ENCODE results near the gene ZNF516.

The ZNF516 gene

GRCh38 chr18:76507830-76508385, 12.9 kb upstream of the ZNF516 start:
- DNase-seq (ENCODE audit: low spot score) = no peak

DNA sequence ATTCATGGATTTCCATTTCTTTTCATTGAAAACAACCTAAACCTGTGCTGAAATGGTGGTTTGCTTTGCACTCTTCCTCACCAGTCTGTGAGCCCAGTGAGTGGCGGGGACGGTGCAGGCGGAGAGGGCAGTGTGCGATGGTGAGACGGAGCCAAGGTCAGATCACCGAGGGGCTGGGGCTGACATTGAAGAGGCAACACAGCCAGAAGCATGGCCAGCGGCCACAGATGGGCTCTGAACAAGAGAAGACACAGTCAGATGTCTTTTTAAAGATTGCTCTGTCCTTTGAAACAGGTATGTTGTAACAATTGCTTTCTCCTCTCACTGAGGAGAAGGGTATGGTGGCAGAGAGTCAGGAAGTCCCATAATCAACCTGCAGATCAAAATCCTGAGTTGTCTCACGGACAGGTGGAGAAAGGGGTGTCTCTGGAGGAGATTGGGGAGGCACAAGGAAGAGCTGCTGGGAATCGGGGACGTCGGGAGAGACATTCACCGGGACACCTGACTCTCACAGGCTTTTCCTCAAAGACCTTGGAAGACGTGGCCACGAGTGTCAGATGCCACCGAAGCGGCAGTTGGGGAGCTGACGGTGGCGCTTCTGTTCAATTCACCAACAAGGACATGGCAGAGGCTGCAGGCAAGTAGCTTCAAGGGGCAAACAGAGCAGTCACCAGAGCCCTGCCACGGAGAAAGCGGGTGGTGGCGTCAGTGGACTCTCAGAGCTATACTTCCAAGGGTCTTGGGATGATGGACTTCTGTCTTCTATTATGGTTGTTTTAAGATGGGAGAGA, 12.1 kb upstream of the ZNF516 start:
- DNase-seq (ENCODE audit: low spot score) = no peak

DNA sequence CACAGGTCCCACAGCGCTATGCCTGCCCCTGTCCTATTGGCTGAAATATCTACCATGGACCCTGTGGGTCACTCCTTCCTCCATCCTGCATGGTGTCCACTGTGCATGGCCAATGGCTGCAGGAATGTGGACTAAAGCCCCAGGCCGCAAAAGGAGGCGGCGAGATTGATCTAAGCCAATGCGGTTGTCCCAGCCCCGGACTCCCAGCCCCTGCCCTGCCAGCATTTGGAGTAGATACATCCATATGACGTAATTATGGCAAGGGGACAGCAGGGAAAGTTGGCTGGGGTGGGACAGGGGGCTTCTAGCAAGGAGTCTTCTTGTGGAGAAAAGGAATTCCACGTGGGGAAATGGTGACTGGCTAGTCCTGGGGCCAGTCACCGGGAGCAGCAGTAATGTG, 11.4 kb upstream of the ZNF516 start:
- no peak for DNase-seq (ENCODE audit: low spot score)

DNA sequence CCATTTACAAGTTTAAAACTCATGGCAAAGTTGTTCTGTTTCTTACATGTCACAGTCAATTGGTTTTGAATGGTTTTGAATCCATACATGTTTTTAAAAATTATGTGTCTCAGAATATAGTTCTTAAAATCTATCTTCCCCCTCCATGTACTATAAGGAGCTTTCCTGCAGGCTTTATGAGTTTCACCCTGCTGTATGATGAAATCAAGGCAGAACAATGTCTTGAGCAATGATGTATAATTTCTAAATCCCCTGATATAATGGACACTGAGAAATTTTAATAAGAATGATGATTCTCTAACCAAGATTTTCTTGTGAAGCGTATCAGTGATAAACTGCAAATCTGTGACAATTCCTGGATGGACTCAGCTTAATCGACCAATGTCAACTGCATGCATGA, 10.6 kb upstream of the ZNF516 start:
- DNase-seq (ENCODE audit: low spot score) = no peak

DNA sequence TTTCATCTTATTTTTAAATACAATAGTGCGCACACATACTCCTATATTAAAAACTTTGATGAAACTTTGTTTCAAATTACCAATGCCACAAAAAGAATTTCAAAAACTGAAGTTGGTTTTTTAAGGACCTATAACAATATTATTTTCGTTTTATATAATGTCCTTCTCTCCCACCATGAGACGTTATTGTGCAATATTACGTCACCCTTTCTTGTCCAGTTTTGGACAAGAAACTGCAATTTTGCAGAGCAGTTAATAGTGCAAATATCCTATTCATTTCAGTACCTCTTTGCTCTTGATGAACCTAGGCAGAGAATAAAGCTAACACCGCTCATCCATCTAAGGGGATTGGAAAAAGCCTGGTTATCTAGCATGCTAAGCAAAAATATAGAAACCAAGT, 9.7 kb upstream of the ZNF516 start:
- no peak for DNase-seq (ENCODE audit: low spot score)

DNA sequence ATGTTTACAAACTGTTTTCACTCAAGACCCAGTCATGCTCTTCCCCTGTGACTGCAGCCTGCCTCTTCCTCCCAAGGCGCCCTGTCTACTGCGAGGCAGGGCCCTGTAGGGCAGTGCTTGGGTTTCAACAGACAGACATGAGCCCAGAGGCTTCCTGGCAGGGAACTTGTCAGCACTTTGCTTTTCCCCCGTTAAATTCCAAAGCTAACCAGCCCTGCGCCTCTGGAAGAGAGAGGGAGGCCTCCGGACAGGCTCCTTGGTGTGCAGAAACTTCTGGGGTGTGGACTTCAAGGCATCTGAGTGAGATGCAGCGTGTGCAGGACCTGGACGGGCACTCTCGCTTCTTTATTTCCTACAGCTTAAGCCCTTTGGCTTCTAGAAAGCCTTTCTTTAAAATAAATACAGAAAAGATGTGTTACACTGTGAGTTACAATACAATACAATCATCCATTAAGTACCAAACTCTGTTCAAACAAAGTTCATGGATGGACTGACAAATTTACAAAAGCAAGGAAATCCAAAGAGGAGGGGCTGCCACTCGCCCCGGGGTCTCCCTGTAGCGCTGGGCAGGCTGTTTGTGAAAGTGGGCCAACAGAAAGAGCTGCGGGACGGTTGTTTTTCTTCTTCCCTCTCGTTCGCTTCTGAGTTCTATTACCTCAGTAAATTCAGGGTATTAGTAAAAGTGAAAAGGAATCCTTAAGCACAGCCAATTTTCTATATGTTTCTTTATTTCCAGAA, 8.8 kb upstream of the ZNF516 start:
- DNase-seq (ENCODE audit: low spot score) = no peak

- DNase-seq (ENCODE audit: low spot score) = no peak
Measured at GRCh38 chr18:76502551-76502950, 7.5 kb upstream of the ZNF516 start.

DNA sequence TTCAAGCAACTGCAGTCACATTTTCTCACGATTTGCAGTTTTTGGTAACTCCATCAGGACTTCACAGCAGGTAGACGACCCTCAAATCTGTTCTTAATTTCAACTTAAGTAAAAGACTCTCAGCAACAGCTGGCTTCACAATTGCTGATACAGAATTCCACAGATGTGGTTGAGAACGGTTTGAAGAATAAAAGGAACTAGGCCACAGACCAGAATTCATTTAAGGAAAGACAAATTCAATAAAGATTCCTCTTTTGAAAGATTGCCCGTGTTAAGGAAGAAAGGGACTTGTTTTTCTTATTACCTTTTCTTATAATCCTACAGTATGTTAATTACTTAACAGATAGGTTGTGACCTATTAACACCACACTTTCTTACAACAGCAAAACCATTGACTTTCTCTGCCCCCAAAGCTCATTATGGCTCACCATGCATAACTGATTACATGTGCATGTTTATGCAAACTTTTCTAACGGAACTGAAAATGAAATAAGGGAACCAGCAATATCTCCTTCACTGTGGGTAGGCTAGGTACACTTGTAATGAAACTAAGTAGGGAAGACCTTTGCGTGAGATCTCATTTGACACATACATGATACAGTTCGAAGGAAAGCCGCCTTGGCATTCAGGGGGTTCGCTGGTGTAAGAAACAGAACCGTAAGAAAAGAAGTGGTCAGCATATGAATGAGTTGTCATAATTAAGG, 4.7 kb upstream of the ZNF516 start:
- DNase-seq (ENCODE audit: low spot score) = no peak

DNA sequence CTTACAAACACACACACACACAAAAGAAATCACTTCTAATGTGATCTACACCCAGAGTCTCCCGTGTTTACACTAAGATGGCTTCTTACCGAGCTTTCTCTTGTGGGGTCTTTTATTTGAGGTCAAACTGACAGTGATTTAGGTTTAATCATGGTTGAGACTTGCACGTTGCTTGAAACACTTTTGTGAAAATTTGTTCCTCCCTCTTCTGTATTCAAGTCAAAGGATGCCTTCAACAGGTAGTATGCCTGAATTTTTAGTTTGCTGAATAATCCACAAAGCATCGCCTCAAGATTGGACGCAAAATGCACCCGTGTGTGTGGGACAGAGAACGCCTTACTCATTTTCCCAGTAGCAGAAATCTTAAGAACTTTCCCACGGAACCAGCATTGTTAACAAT, 4.0 kb upstream of the ZNF516 start:
- DNase-seq (ENCODE audit: low spot score) = no peak

- no peak for DNase-seq (ENCODE audit: low spot score)
Measured at GRCh38 chr18:76498064-76498463, 3.0 kb upstream of the ZNF516 start.

DNA sequence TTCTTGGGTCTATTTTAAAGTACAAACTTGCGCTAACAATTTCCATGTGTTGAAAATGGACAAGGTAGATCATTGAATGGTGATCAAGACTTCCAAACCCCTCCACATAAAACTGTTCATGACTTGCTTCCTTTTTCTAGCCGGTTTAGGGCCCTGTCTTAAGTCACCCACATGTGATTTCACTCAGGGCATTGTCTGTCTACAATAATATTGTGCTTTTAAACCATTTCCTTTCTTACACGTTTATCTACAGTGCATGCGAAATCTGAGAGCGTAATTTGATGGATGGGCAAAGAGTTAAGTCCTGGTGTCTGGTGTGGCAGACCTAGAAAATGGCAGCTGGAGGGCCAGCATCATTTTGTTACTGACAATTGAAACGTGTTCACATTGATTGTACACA, 2.0 kb upstream of the ZNF516 start:
- no peak for DNase-seq (ENCODE audit: low spot score)

GRCh38 chr18:76496194-76496890, 1.3 kb upstream of the ZNF516 start:
- peak; percentile 35 for DNase-seq (ENCODE audit: low spot score)

DNA sequence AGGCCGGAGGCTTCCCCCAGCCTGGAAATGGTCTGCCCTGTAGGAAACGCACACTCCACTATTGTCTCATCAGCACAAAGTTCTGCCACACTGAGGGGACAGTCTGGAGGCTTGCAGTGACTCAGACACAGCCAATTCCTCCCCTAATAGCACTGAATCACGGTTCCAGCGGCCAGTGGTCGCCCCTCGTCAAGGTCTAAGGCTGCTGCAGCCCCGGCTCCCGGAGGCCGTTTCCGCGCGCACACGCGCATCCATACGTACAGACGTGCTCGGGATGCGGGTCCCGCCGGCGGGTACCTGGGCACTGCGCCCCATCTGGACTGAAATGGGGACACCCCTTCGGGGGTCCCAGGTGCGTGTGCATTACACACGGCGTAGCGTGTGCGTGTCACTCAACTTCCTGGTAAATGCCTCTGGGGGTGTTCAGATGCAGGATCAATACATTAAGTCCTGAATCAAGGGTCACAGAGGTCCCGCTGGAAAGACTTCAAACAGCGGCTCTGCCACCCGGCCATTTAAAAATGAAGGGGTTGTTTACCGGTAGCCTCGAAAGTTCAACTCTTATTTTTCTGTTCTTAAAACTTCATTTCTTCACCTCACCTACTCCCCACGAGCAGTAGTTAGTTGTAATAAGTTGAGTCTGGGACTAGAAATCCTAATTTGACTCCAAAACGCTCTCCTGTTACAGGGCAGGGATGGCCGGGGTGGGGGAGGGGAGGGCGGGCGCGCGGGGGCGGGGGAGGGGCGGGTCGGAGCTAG, 572 bp upstream of the ZNF516 start:
- peak; percentile 33 for DNase-seq (ENCODE audit: low spot score)

GRCh38 chr18:76494231-76495005, 624 bp downstream of the ZNF516 start:
- peak; percentile 54 for DNase-seq (ENCODE audit: low spot score)

- peak; percentile 77 for DNase-seq (ENCODE audit: low spot score)
Measured at GRCh38 chr18:76493213-76494161, 1.6 kb downstream of the ZNF516 start.

DNA sequence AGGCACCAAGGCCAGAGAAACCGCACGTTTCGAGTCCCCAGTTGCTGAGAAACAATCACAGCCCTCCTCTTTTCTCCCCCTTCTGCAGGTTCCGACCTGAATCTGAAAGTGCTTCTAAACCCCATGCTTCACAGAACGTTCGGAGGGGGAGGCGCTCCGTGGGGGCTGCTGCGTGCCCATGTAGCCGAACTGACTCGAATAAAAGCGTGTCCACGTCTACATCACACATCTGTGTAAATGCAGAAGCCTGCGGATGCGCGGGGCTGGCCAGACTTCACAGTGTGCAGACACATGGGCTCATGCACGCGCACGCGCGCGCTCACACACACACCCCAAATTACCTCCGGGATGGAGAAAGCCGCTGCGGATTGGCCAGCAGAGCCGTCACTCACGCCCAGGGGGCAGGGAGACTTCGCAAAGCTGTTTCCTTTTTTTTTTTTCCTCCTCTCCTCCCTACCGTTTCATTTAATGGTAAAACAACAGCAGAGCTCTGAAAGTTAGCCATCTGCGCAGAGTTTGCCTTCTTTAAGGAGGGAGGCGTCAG, 2.3 kb downstream of the ZNF516 start:
- DNase-seq (ENCODE audit: low spot score) = peak; percentile 97

GRCh38 chr18:76491776-76492668, 3.0 kb downstream of the ZNF516 start:
- DNase-seq (ENCODE audit: low spot score) = peak; percentile 34

DNA sequence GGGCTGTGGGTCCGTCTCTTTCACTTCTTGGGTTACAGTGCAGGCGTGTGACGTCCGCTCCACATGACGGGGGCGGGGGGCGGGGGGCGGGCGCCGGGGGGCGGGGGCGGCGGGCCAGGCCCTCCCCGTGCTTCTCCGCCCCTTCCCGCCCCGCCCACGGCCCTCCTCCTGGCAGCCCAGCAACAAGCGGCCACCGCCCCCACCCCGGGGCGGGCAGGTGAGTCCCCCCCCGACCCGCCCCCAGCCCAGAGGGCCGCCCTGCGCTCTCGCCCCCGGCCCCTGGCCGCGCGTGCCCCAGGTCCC, 3.6 kb downstream of the ZNF516 start:
- peak; percentile 89 for DNase-seq (ENCODE audit: low spot score)

Data from GM03348 (cell line).